ENCODE data around the gene ABLIM1.

- TF ChIP-seq CTCF (IDR thresholded peaks at IDR 0.05) (no peak), REST (IDR thresholded peaks at IDR 0.05; ENCODE audit: insufficient read depth in 1 of 2, low read depth in 2 of 2, low read length in 1 of 2) (no peak), POLR2AphosphoS5 (IDR thresholded peaks at IDR 0.05; ENCODE audit: low read depth, low read length) (no peak), SIN3A (IDR thresholded peaks at IDR 0.05; ENCODE audit: borderline replicate concordance, insufficient read depth, low read depth, low read length) (no peak), TCF7L2 (IDR thresholded peaks at IDR 0.05; ENCODE audit: low read depth, low read length) (no peak)
These were observed 112.3 kb downstream of the ABLIM1 start for GRCh38 chr10:114545819-114546218.

Measured in Panc1 (cell line).